Epidermal melanocyte (primary cell): ENCODE results near the gene UBFD1.
"Not testable (repeated sequence)": the region's sequence is repeated elsewhere in the genome, so short reads cannot be mapped to it uniquely, and the experiment has no call there.

Experiments
- DNase-seq: peaks from one replicate; pipeline ENCODE4 v3.0.0; 2011; ENCODE audit warnings: low spot score; ENCODE audit not compliant: insufficient read length

Gene UBFD1, protein sequence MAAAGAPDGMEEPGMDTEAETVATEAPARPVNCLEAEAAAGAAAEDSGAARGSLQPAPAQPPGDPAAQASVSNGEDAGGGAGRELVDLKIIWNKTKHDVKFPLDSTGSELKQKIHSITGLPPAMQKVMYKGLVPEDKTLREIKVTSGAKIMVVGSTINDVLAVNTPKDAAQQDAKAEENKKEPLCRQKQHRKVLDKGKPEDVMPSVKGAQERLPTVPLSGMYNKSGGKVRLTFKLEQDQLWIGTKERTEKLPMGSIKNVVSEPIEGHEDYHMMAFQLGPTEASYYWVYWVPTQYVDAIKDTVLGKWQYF

DNA sequence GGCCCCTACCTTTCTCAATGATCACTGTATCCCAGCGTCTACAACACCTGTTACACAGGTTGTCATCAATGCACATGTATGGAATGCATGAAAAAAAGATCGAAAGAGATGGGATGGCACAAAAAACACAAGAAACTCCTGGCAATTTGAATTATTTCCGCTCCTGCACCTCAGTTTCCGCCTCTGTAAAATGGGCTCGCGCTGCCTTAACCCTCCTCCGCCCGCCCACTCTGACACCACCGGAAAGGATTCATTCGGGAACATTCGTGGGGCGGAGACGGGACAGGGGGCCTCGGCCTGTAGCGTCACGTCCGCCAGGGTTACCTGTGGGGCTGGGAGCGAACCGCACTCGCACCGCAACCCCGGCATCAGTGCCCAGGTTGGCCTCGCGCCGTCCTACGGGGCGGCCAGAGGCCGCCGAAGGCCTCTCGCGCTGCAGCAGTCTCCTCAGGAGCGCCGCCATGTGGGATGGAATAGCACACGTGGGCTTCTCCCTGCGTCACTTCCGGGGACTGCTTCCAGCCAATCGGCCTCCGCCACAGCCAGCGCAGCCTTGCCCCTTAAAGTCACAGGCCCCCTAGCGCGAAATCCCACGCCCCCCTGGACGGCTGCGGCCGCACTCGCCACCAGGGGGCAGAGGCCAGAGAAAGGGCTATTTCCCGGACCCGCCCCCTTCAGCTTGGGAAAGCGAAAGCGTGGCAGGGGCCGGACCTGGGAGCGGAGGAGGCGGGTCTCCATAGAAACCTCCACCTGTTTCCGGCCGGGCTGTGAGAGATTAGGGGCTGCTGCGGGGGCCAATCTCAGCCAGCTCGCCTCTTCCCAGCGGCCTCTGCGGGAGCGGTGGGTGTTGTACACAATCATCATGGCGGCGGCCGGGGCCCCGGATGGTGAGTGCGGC is at the start of gene UBFD1, which contains the start of gene EARS2:
Gene UBFD1 (plus strand): TSS at position 847 of the 898 bp plus-strand sequence. CDS start 16 bp downstream, at position 863.
Gene EARS2 (minus strand): TSS at position 470 of the 898 bp plus-strand sequence. CDS start 7 bp downstream, at position 463.
- DNase-seq, result peak; percentile 89

DNA sequence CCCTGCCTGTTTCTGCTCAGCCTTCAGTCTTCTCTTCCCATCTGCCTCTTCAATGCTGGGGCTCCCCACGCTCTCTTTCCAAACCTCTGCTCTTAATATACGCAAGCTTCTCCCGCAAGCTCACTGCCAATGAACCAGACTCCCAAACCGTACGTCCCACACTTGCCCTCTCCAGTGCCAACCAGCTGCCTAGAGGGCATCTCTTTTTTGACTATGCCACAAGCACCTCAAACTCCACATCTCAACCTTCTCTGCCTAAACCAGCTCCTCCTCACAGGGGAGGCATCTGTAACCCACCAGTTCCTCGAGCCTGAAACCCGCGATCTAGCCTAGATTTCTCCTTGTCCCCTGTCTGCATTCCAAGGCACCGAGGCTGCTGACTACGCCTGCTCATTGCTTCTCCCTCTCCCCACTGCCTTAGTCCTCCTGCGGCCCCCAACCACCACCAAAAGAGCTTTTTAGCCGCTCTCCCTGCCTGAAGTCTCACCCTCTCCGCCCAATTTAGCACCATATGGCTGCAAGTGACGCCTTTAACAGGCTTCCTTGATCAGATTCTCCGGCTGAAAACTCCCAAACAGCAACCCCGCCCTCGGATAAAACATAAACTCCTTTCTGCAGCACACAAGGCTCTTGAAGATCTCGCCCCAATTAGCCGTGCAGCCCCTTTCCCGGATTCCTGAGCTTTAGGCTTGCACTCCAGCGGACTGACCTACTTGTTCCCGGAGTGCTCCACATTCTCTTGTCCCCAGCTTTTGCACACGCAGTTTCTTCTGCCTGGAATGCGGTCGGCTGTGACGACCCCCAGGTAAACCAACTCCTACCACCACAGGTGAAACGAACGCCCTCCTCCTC is 48.7 kb upstream of the UBFD1 start:
- DNase-seq, result no peak

DNA sequence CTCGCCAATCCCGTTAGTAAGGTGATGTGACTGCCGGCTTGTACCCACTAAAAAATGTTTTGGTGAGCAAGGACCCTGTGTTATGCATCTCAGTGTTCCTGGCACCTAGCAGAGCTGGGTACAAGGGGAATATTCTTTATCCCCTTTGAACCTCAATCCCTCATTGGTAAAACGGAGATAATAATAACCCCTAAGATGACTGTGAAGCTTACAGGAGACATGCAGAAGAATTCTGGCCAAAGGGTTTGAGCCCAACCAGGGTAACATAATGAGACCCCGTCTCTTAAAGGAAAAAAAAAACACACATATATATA is 48.1 kb upstream of the UBFD1 start:
- DNase-seq, result no peak

- DNase-seq, result no peak
These were observed 47.8 kb upstream of the UBFD1 start for GRCh38 chr16:23509782-23510163.

- peak; percentile 80 for DNase-seq
These were observed 47.2 kb upstream of the UBFD1 start, which contains the start of gene GGA2 for GRCh38 chr16:23510164-23510914. GGA2 (minus strand) TSS chr16:23510494; CDS start chr16:23510411, 83 bp downstream.

DNA sequence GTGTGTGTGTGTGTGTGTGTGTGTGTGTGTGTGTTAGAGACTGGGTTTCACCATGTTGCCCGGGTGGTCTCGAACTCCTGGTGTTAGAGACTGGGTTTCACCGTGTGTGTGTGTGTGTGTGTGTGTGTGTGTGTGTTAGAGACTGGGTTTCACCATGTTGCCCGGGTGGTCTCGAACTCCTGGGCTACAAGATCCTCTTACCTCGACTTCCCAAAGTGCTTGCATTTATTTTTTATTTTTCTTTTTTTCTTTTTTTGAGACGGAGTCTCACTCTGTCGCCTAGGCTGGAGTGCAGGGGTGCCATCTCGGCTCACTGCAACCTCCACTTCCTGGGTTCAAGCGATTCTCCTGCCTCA is 46.6 kb upstream of the UBFD1 start:
- DNase-seq, result not testable (repeated sequence)

GRCh38 chr16:23511731-23512130 is 45.8 kb upstream of the UBFD1 start:
- DNase-seq, result no peak

DNA sequence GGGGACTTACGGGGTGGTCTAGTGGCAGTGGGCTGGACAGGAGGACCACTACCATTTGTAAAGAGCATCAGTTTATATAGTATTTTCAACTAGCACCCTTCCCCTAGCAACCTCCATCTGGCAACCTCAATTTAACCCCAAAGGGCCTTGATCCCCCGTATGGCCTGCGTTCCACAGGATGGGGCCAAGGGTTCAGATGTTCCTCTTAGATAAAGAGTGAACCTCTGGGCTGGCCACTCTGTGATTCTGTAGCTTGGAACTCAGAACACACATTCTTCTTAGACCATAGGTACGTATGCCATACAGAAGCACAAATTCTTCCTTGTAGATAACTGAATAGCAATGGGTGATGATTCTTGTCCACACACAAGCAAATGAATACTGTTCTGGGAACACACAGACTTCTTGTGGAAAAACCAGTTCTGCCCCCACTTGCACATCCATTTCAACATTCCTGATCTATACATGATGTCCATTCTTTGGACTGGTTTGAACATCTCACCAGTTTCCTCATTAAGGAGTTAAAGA is 45.3 kb upstream of the UBFD1 start:
- DNase-seq, result no peak

DNA sequence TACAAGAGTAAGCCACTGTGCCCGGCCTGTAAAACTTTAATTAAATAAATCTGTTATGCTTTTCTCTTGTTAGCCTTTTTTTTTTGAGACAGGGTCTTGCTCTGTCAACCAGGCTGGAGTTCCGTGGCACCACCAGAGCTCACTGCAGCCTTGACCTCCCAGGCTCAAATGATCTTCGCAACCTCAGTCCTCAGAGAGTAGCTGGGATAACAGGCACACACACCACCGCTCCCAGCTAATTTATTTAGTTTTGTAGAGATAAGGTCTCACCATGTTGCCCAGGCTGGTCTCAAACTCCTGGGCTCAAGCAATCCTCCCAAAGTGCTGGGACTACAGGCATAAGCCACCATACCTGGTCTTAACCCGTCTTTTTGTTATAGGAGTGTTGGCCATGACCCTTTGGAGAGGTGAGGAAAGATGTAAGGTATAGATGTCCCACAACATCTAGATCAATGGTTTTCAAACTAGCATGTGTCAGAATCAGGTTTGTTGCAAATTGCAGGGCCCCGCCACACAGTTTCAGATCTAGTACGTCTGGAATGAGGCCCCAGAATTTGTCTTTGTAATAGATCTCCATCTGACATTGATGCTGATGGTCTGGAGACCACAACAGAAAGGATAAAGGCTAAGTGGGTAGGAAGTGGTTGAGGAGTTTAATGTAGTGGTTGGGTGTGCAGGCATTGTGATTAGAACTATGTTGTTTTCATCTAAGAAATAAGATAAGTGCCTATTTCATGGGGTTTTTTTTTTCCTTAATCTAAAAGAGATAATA is 43.0 kb upstream of the UBFD1 start:
- DNase-seq, result no peak

GRCh38 chr16:23515881-23516280 is 41.6 kb upstream of the UBFD1 start:
- no peak for DNase-seq

GRCh38 chr16:23516366-23517137 is 41.0 kb upstream of the UBFD1 start:
- DNase-seq, result no peak

DNA sequence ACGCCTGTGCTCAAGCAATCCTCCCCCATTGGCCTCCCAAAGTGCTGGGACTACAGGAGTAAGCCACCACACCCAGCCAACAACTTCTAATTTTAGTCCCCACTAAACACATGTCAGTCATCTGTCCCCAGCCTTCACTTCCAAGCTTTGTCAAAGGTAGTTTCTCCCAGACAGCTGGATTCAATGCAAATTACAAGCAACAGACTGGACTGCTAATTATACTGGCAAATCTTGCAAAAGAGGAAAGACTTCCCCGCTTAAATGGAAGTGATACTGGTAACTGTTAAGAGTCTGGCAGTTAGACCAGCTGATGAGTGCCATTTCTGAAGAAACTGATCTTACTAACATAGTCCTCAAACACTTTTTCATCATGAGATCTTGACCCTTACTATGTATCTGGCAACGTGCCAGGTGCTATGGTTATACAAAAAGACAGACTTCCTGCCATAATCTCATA is 39.1 kb upstream of the UBFD1 start:
- DNase-seq, result no peak

DNA sequence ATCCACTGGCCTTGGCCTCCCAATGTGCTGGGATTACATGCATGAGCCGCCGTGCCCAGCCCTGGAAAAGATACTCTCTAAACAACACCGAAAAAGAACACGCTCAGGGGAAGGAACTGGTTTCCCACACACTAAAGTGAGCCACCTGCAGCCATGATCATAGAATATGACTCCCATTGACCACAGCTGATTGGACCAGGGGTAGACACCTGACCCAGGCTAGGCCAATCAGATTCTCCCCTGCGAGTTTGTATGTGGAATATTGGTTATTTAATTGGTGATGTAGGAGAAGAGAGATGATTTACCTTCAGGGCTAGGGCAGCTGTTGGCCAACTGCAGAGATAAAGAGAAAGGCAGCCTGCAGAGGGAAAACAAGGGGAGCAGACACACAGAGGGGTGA is 38.2 kb upstream of the UBFD1 start:
- DNase-seq, result no peak

DNA sequence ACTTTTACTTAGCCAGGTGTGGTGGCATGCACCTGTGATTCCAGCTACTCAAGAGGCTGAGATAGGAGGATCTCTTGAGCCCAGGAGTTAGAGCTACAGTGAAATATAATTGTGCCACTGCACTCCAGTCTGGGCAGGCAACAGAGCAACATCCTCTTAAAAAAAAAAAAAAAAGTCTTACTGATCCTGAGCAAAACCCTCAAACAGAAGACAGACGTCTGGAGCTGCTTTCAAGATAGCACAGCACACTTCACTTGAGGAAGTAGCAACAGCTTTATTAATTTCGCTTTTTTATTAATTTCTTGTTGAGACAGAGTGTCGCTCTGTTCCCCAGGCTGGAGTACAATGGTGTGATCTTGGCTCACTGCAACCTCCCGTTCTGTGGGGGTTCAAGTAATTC is 37.0 kb upstream of the UBFD1 start:
- DNase-seq, result no peak

- no peak for DNase-seq
These were observed 36.3 kb upstream of the UBFD1 start for GRCh38 chr16:23521037-23521743.

DNA sequence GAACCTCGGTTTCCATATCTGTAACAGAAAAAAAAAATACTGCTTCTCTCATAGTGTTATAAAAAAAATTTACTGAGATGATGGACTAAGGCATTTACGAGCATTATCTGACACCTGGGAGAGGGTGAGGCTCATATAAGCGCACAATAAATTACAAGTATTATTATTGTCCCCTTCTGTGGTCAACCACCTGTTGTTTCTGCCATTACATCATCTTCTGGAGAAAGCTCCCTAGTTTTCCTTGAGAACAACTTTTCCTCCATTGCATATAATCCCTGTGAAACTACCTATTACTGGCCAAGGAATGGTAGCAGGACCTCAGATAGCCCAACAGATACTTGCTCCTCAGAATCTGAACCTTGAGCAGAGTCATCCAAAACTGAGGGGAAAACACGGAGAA is 35.6 kb upstream of the UBFD1 start:
- DNase-seq, result no peak

DNA sequence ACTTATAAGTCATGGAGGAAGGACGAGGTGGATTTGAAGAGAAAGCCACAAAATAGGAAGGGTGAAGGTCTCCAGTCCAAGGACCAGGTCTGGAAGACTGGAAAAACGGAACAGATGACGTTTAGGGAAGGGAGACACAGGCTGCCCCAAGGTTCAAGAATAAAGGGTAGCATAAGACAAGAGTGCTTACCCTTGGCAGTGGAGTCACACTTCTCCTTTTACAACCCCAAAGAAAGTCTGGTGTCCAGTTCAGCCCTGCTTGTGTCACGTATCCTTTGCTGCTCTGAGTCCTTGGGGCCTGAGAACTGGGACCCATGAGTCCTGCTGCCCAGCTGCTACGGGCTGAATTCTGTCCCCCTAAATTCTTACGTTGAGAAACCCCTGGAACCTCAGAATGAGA is 34.2 kb upstream of the UBFD1 start:
- DNase-seq, result no peak

- DNase-seq, result no peak
These were observed 33.6 kb upstream of the UBFD1 start for GRCh38 chr16:23523876-23524385.
